Measurements from ENCODE around the gene EGFR. TPM values are rescaled to one million over a fixed set of nuclear protein-coding genes. Genes with fewer than 3 reads are reported as not detected.

Gene EGFR
- polyA plus RNA-seq, 1 experiment, result 62.6 TPM

DNA sequence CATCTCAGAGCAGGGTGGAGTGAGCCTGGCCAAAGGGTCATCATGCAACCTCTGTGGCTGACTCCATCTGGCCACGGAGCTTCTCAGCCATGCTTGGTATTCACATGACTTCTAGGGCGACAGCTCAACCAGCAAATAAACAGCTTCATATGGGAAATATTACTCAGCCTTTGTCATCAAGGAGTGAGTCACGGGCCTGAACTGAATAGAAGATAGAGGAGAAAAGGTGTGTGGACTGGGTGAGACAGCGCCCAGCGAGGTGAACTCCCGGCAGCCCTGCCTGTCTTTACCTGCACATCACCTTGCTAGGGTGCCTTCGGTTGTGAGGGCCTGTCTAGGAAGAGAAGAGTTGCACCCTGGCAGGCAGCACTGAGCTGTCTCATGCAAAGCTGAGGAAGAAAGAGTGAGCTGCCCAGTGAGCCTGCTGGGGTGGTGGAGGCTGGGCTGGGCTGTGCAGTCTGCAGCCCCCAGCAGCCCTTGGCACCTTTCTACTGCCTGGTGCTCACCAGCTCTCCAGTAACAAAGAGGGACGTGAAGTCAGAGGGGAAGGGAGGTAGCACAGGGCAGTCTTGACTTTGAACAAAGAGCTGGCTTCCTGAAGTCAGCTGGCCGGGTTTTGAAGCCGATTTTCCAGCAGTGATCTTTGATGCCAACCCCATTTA, 114.2 kb downstream of the EGFR start:
- ChIA-PET POLR2A (interaction anchor here (0.6 to 2.6 kb wide), 20 partner anchors 10 to 374 kb away, joined by 3 to 25 read pairs (median 4); partner anchors contain the start of gene SEC61G), CTCF (interaction anchor here (0.8 to 1.8 kb wide), 3 partner anchors 67 to 359 kb away, joined by 3 to 11 read pairs (median 6); no protein-coding TSS in a partner anchor)
- TF ChIP-seq, protein P1, sequence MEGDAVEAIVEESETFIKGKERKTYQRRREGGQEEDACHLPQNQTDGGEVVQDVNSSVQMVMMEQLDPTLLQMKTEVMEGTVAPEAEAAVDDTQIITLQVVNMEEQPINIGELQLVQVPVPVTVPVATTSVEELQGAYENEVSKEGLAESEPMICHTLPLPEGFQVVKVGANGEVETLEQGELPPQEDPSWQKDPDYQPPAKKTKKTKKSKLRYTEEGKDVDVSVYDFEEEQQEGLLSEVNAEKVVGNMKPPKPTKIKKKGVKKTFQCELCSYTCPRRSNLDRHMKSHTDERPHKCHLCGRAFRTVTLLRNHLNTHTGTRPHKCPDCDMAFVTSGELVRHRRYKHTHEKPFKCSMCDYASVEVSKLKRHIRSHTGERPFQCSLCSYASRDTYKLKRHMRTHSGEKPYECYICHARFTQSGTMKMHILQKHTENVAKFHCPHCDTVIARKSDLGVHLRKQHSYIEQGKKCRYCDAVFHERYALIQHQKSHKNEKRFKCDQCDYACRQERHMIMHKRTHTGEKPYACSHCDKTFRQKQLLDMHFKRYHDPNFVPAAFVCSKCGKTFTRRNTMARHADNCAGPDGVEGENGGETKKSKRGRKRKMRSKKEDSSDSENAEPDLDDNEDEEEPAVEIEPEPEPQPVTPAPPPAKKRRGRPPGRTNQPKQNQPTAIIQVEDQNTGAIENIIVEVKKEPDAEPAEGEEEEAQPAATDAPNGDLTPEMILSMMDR (IDR thresholded peaks at IDR 0.05; ENCODE audit: low read depth, low read length), result no peak
- no peaks in the 10 kb centered on the region for H3K9me3 ChIP-seq (ENCODE audit: control insufficient read depth, insufficient read depth, low read length)
- H3K4me3 ChIP-seq (ENCODE audit: low read depth, low read length), result peak overlapping the region; percentile 42
- H3K27me3 ChIP-seq (ENCODE audit: control insufficient read depth, insufficient read depth, low read length), result no peaks in the 10 kb centered on the region
- DNase-seq (ENCODE audit: low read depth, low spot score), result peak; percentile 98
- peak overlapping the region; percentile 100 for H3K27ac ChIP-seq (ENCODE audit: low read depth, low read length)

DNA sequence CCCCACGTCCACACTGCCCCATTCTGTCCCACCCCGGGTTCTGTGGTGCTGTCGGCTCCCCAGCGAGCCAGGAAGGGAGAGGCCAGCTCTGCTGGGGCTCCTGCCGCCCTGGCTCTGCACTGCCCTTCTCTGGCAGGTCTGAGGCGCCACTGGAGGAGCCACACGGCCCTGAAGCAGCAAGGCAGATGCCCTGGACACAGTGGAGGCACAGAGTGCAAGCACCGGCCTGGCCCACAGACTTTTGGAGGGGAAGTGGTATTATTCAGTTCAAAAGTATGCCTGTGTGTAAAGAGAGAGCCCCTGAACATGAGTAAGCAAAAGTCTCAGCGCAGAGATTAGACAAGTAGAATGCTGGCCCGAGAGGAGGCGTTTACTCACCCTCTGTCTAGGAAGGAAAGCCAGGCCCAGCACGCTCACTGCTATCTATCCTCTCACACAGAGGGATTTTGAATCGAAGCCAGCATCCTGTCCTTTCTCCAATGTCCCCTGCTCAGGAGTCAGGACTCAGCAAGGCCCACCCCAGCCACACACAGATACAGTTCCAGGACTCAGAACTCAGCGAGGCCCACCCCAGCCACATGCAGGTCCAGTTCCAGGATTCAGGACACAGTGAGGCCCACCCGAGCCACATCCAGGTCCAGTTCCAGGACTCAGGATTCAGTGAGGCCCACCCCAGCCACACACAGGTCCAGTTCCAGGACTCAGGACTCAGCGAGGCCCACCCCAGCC, 115.0 kb downstream of the EGFR start:
- ChIA-PET CTCF (interaction anchor here (0.6 to 1.8 kb wide), 4 partner anchors 68 to 360 kb away, joined by 3 to 11 read pairs (median 4); no protein-coding TSS in a partner anchor), POLR2A (interaction anchor here (0.6 to 2.6 kb wide), 14 partner anchors 27 to 375 kb away, joined by 3 to 25 read pairs (median 4); partner anchors contain the start of gene SEC61G)
- no peaks in the 10 kb centered on the region; the same call in 1 of the 2 replicates for H3K9me3 ChIP-seq (ENCODE audit: control insufficient read depth, insufficient read depth, low read length)
- H3K27ac ChIP-seq (ENCODE audit: low read depth, low read length), result peak overlapping the region; percentile 100
- TF ChIP-seq, protein P1 (IDR thresholded peaks at IDR 0.05; ENCODE audit: low read depth, low read length), result no peak; the same call in 1 of the 2 replicates
- H3K27me3 ChIP-seq (ENCODE audit: control insufficient read depth, insufficient read depth, low read length), result no peaks in the 10 kb centered on the region
- peak overlapping the region; percentile 25 for H3K4me3 ChIP-seq (ENCODE audit: low read depth, low read length)
- peak; percentile 95 for DNase-seq (ENCODE audit: low read depth, low spot score)

DNA sequence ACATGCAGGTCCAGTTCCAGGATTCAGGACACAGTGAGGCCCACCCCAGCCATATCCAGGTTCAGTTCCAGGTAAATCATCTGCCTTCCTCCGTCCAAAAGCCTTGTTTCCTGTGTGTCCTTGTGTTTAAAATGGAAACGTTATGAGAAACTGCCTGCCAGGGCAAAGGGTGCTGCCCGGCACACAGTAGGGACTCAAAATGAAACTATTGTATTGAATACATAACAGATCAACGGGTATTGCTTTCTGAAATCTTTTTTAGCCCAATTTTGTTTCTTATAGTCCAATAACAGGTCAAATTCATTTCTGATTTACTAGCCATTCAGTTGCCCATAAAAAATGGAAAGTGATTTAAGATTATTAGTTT, 115.5 kb downstream of the EGFR start:
- ChIA-PET POLR2A (no interaction called here), CTCF (interaction anchor here (1.0 kb wide), 1 partner anchor 121 kb away, joined by 4 read pairs; no protein-coding TSS in a partner anchor)

DNA sequence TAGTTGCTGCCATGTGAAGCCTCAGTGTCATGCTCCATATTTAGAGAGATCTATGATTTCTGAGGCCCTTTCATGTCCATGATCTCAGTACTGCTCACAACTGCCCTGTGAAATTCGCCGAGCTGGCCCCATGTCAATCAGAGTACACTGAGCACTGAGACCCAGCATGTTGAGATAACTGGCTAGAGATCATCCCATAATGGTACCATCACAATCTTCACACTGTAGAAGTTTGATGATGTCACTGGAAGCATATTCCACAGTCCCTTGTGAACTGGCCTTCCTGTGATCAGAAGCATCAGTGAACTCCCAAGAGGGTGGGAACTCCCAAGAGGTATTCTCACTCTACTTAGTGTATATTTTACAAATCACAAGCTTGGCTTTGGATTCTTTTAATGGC, 116.0 kb downstream of the EGFR start:
- no peak for DNase-seq (ENCODE audit: low read depth, low spot score)
- TF ChIP-seq, protein P1 (IDR thresholded peaks at IDR 0.05; ENCODE audit: low read depth, low read length), result no peak
- Histone ChIP-seq H3K9me3 (ENCODE audit: control insufficient read depth, insufficient read depth, low read length) (no peaks in the 10 kb centered on the region; the same call in 1 of the 2 replicates), H3K27me3 (ENCODE audit: control insufficient read depth, insufficient read depth, low read length) (no peaks in the 10 kb centered on the region), H3K27ac (ENCODE audit: low read depth, low read length) (peak overlapping the region; percentile 100), H3K4me3 (ENCODE audit: low read depth, low read length) (no peak overlapping the region)
- CTCF ChIA-PET, result interaction anchor here (1.0 kb wide), 1 partner anchor 121 kb away, joined by 4 read pairs; no protein-coding TSS in a partner anchor
- POLR2A ChIA-PET, result no interaction called here

More for the DNA sequence above, 115.5 kb downstream of the EGFR start:
- H3K4me3 ChIP-seq (ENCODE audit: low read depth, low read length), result no peak overlapping the region
- H3K27ac ChIP-seq (ENCODE audit: low read depth, low read length), result peak overlapping the region; percentile 100
- TF ChIP-seq, protein P1 (IDR thresholded peaks at IDR 0.05; ENCODE audit: low read depth, low read length), result no peak
- no peaks in the 10 kb centered on the region; the same call in 1 of the 2 replicates for H3K9me3 ChIP-seq (ENCODE audit: control insufficient read depth, insufficient read depth, low read length)
- no peaks in the 10 kb centered on the region for H3K27me3 ChIP-seq (ENCODE audit: control insufficient read depth, insufficient read depth, low read length)
- DNase-seq (ENCODE audit: low read depth, low spot score), result no peak
